HG03575 (cell line): ENCODE results near the gene RNF152.

Source experiments
- ATAC-seq: cut with Tn5 transposase; IDR thresholded peaks from one replicate; pipeline ENCODE4 v1.9.1; 2021; ENCODE audit not compliant: unreplicated experiment, insufficient number of reproducible peaks, low FRiP score; ENCODE audit errors: extremely low read depth

RNF152 gene

GRCh38 chr18:61772293-61772848, 120.4 kb downstream of the RNF152 start:
- ATAC-seq: no peak

- ATAC-seq: no peak
Observed at GRCh38 chr18:61771861-61772260, 120.9 kb downstream of the RNF152 start.

- no peak for ATAC-seq
Observed at GRCh38 chr18:61770279-61770678, 122.5 kb downstream of the RNF152 start.

GRCh38 chr18:61766266-61766884, 126.4 kb downstream of the RNF152 start:
- no peak for ATAC-seq

GRCh38 chr18:61765097-61765496, 127.7 kb downstream of the RNF152 start:
- no peak for ATAC-seq

- no peak for ATAC-seq
Observed at GRCh38 chr18:61764381-61764780, 128.4 kb downstream of the RNF152 start.

GRCh38 chr18:61761875-61762274, 130.9 kb downstream of the RNF152 start:
- no peak for ATAC-seq
